GM11168 (cell line): ENCODE measurements around the gene UBE2C.

Source experiments
- in situ Hi-C: fragments of 300-500 bp; cut with MboI; formaldehyde crosslinking; loops from one replicate; pipeline ENCODE4 v1.12.0; 2022; ENCODE audit warnings: low sequenced_read_pairs; ENCODE audit not compliant: unreplicated experiment

The UBE2C gene

DNA sequence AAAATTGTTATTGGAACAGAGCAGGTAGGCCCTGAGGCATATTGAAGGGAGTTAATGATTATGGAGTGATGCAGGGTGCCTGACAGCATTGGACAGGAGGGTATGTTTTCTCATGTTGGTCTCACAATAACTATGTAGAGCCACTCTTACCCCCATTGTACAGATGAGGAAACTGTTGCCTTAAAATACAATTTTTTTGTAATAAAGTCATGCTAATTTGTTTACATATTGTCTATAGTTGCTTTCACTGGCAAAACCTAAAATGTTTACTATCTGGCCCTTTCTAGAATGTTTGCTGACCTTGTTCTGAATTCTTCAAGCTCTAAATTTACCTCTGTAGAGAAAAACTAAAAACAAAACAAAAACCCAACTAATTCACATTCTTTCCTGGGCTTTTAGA, 39.1 kb downstream of the UBE2C start:
- in situ Hi-C loops, result no loop called here

DNA sequence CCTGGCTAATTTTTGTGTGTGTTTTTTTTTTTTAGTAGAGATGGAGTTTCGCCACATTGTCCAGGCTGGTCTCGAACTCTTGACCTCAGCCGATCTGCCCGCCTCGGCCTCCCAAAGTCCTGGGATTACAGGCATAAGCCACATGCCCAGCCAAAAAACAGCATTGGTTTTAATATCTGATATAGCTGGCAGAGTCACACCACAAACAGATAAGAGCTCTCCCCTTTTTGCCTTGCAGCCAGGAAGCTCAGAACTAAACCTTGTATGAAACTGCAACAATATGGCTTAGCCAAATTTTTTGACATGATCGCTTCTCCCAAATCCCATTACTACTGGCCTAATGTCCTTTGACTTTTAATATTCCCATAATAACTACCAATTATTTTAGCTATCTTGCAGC, 39.9 kb downstream of the UBE2C start:
- in situ Hi-C loops, result no loop called here

DNA sequence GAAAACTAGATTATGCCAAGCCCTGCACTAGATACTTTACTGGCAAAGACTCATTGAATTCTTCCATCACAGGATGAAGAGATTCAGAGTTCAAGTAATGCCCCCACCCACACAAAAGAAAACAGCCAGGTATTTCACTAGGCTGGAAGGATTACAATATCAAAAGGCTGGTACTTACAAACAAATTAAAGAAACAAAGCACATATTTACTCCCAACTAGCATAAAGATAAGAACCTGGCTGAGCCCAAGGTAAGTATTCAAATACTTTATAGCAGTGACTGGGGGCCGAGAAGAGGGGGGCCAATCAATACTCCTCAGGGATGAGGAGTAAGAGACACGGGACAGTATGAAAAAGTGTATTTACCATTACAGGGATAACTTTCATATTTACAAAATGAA, 41.0 kb downstream of the UBE2C start:
- in situ Hi-C loops, result no loop called here

DNA sequence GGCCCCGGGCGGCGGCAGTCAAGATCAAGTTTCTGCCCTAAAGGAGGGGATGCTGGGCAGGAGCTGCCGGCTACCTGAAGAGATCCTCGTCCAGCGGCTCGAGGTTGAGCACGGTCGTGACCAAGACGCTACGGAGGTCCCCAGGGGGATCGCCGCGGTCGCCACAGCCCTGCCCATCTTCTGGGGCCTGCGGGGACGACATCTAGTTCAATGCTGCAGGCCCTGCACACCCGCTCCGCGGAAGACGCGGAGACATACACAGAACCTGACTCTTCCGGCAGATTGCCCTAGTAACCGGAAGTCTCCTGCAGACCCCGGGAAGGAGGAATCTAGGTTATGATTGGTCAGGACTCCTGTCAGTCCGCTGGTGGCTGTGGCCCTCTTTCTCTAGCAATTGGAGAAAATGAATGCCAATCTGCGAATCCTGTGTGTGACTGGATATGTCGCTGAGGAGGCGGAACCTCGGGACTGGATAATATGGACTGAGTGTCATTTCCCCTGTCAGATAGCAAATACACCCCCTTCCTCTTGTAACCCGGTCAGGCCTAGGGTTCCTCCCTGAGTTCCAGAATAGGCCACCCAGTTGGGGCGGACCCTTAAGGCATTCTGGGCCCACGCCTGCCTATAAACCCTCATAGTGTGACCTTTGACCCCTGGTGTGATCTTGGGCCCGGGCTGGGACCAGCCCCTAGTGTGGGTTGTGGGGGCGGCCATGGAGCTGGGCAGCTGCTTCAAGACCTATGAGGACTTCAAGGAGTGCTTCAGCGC, 44.9 kb downstream of the UBE2C start, which contains the start of the genes ACOT8 and ZSWIM3:
Gene ACOT8, minus strand, starts transcription at position 279 of the 768 bp plus-strand sequence. Its CDS starts 77 bp downstream, at position 202.
Gene ZSWIM3, plus strand, starts transcription at position 501 of the 768 bp plus-strand sequence. Its CDS starts 212 bp downstream, at position 713.
- in situ Hi-C loops, result no loop called here

DNA sequence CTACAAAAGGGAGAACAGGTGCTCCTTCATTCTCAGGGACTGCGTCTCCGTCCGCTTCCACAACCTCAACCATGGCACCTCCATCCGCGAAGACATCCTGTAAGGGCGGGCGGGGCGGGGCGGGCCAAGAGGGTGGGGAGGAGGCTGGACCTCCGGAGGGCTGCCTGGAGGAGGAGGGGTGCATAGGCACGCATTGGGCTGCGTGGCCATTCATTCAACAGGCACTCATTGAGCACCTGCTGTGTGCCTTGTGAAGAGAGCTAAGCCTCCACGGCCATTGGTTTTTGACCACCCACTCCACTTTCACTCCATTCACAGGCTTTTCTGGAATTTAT, 45.4 kb downstream of the UBE2C start:
- in situ Hi-C loops, result no loop called here

DNA sequence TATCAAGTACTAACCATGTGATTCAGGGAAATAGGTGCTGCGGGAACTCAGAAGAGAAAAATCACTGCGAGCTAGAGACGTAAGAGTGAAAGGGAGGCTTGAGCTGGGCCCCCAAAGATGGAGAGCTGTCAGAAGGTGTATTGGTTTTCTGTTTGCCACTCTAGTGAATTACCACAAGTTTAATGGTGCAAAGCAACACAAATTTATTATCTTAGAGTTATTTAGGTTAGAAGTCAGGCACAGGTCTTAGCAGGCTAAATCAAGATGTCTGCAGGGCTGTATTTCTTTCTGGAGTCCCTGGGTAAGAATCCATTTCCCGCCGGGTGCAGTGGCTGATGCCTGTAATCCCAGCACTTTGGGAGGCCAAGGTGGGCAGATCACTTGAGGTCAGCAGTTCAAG, 47.5 kb downstream of the UBE2C start:
- in situ Hi-C loops, result no loop called here

DNA sequence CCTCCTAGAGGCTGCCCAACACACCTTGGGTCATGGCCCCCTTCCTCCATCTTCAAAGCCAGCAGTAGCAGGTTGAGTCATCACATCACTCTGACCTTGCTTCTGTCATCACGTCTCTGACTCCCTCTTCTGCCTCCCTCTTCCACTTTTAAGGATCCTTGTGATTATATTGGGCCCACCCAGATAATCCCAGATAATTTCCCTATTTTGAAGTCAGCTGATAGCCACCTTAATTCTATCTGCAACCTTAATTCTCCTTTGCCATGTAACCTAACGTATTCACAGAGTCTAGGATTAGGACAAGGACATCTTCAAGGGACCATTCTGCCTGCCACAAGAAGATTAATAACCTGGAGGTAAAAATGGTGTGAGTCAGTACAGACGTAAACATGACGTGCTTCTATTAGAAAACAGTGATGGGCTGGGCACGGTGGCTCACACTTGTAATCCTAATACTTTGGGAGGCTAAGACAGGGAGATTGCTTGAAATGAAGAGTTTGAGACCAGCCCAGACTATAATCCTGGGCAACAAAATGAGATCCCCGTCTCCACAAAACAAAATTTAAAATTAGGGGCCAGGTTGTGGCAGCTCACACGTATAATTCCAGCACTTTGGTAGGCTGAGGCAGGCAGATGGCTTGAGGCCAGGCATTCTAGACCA, 48.2 kb downstream of the UBE2C start:
- in situ Hi-C loops, result no loop called here

DNA sequence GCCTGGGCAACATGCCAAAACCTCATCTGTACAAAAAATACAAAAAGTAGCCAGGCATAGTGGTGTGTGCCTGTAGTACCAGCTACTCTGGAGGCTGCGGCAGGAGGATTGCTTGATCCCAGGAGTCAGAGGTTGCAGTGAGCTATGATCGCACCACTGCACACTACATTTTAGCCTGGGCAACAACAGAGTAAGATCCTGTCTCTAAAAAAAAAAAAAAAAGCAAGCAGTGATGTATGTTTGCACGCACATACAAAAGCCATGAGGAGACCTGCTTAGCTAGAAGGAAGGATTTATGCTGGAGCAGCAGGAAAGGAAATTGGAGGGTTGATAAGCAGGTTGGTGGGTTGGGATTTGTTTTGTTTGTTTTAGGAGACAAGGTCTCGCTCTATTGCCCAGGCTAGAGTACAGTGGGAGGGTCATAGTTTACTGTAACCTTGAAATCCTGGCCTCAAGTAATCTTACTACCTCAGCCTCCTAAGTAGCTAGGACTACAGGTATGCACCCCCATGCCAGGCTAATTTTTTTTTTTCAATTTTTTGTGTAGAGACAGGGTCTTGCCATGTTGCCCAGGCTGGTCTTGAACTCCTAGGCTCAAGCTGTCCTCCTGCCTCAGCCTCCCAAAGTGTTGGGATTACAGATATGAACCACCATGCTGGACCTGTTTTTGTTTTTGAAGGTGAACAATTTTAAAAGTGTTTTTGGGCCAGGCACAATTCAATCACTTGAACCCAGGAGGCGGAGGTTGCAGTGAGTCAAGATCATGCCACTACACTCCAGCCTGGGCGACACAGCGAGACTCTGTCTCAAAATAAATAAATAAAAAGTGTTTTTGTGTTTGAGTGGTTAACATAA, 49.0 kb downstream of the UBE2C start:
- in situ Hi-C loops, result no loop called here

DNA sequence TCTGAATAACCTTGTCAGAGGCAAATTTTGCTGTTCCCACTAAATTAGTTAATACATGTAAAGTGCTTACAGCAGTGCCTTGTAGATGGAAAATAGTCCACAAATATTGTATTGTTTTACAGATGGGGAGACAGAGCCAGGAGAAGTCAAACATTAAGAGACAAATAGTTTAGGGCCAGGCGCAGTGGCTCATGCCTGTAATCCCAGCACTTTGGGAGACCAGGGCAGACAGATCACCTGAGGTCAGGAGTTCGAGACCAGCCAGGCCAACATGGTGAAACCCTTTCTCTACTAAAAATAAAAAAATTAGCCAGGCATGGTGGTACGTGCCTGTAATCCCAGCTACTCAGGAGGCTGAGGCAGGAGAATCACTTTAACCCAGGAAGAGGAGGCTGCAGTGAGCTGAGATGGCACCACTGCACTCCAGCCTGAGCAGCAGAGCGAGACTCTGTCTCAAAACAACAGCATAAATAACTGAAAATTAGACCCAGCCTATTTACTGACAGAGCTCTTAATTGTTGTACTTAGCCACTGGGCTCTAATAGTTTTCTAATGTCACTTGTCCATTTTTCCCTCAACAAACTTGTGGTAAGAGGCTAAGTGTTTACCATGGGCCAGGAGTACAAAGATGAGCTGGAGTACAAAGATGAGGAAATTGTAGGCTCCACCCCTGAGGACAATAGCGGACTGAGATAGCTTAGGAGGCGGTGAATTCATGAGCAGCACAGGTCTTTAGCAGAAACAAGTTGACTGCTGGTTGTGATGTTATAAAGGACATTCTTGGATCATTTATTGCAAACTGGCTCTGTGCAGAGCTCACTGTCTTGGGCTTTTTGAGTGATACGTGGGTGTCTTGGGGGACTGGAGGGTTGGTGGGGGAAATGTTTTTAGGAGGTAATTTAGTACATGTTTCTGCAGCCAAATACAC, 51.4 kb downstream of the UBE2C start:
- in situ Hi-C loops, result no loop called here

DNA sequence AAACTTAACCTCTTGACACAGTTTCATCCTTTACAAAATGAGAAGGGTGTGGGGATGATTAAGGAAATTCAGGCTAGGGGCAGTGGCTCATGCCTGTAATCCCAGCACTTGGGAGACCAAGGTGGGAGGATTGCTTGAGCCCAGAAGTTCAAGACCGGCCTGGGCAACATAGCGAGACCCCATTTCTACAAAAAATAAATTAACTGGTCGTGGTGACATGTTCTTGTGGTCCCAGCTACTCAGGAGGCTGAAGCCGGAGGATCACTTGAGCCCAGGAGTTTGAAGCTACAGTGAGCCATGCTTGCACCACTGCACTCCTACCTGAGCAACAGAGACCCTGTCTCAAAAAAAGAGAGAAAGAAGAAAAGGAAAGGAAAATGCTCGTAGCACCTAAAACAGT, 54.0 kb downstream of the UBE2C start:
- in situ Hi-C loops, result no loop called here
